Skin of body (tissue), 2 donors: ENCODE results near the gene EWSR1. TPM values are rescaled to one million over a fixed set of nuclear protein-coding genes. Genes with fewer than 3 reads are reported as not detected.
"Not testable (repeated sequence)": the region's sequence is repeated elsewhere in the genome, so short reads cannot be mapped to it uniquely, and the experiment has no call there.

Experiments
- DNase-seq: peaks from one replicate; lab custom pipeline; 2025; lab: John Stamatoyannopoulos, UW
- total RNA-seq: library from RNA; depleted of rRNA; stranded (reverse); fragments of >200 nt; gene quantifications from one replicate; pipeline ENCODE4 v1.2.3, GENCODE V29; 2014

The EWSR1 gene
- total RNA-seq, 1 donor from 2014 or later: 117 TPM

GRCh38 chr22:29245626-29246385 is 22.3 kb upstream of the EWSR1 start:
- peak; percentile 34 for DNase-seq

DNA sequence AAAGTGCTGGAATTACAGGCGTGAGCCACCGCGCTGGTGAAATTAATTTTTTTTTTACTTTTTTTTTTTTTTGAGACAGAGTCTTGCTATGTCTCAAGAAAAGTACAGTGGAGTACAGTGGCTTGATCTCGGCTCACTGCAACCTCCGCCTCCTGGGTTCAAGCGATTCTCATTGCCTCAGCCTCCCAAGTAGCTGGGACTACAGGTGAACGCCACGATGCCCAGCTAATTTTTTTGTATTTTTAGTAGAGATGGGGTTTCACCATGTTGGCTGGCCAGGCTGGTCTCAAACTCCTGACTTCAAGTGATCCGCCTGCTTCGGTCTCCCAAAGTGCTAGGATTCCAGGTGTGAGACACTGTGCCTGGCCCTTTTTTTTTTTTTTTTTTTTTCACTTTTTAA is 20.2 kb upstream of the EWSR1 start:
- not testable (repeated sequence) for DNase-seq

GRCh38 chr22:29251265-29251664 is 16.8 kb upstream of the EWSR1 start:
- no peak for DNase-seq

- DNase-seq: no peak
Observed at GRCh38 chr22:29251981-29252911, 15.8 kb upstream of the EWSR1 start.

DNA sequence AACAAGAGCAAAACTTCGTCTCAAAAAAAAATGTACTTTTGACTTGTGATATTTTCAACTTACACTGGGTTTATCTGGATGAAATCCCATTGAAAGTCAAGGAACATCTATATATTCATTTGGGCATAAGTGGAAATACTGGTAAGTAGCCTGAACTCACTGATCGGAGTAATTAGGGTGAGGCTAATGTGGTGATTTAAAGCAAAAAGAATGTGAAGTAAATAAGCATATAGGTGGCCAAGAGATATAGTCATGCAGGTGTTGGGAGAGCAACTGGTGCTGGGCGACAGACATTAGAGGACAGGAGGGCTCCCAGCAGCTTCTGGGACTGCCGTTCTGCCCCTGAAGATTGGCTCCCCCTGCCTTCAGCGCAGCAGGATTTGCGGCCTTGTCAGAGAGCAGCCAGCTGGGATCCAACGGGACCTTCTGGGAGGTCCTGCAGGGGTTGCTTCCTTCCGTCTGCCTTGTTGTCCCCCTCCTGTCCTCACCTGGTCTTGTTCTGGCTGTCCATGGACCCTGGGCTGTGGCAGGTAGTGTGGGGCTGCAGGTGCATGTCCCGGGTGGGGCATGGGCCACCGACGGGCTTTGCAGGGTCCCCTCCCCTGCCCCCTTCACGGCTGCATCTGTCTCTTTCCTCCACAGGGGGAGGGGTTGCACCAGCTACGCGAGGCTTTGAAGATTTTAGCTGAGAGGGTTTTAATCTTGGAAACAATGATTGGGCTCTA is 14.3 kb upstream of the EWSR1 start:
- no peak for DNase-seq

GRCh38 chr22:29254286-29254660 is 13.8 kb upstream of the EWSR1 start:
- no peak for DNase-seq

DNA sequence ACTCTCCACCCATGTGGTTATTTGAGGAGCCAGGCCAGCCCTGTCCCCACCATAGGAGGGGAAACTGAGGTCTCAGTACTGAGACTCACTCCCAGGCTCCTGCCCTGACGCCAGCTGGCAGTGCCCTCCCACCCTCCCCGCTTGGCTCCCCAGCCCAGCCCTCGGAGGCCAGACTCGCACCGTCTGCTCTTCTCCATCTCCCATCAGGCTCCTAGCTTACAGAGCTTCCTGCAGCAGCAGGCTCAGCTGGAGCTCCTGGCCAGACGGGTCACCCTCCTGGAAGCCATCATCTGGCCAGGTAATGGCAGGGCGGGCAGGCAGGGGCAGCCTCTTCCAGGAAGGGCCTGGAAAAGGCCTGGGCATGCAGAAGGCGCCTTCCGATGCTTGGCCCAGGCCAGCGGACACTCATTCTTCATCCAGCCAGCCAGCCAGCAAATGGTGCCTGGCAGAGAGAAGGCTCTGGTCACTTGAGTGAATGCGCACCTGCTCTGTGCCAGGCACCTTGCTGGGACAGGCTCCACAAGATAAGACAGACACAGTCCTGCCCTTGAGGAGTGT is 12.9 kb upstream of the EWSR1 start:
- no peak for DNase-seq

DNA sequence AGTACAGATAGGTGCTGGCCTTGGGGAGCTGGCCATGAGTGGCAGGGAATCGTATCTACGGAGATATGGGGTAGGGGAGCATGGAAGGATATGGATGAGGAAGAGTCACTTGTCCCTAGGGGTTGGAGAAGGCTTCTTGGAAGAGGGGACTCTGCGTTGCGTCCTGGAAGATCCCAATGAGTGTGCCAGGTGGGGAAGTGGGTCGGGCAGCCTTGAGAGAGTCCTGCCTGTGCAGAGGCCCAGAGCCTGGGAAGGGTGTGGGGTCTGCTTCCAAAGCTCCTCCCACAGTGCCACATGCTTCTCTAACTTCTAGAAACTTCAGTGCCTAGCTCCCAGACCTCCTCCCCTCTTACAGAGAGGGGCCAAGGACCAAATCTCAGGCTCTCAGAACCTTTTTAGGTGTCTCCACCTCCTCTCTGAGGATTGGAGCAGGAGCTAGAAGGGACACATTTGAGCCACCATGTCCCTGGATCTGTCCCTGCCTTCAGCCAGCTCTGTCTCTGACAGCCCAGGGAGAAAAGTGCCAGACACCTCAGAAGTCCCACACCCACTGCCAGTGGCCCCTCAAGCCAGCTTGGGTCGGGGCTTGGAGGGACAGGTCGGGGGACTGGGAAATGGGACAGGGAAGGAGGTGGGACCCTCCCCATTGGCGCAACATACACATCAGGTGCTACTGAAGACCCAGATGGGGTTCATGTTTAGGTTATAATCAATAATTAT is 11.3 kb upstream of the EWSR1 start:
- no peak for DNase-seq

GRCh38 chr22:29257751-29258181 is 10.3 kb upstream of the EWSR1 start:
- no peak for DNase-seq

- DNase-seq: no peak
Observed at GRCh38 chr22:29258407-29259252, 9.4 kb upstream of the EWSR1 start.

DNA sequence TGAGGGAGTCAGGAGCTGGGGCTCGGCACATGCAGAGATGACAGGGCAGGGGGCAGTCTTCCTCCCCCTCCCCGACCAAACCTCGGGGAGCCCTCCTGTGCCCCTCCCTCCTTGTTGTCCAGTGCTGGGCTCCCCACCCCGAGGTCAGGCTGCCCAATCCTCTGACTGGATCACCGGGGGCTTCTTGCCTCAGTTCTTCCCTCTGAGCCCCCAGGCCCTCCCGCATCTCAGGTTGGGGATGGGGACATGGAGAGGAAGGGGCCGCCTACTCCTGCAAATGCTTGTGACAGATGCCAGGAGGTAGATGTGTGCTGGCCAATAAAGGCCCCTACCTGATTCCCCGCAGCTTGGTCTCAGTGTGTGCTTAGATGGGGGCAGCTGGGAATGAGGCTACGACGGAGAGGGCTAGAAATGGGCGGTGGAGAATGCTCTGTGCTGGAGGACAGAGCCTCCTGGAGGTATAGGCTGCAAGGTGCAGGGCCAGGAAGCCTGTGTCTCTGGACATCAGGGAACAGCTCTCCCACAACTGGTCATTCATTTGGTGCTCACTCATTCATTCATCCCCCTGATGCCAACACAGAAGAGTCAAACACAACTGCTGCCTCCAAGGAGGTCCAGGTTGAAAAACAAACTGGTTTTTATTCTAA is 8.7 kb upstream of the EWSR1 start:
- no peak for DNase-seq

DNA sequence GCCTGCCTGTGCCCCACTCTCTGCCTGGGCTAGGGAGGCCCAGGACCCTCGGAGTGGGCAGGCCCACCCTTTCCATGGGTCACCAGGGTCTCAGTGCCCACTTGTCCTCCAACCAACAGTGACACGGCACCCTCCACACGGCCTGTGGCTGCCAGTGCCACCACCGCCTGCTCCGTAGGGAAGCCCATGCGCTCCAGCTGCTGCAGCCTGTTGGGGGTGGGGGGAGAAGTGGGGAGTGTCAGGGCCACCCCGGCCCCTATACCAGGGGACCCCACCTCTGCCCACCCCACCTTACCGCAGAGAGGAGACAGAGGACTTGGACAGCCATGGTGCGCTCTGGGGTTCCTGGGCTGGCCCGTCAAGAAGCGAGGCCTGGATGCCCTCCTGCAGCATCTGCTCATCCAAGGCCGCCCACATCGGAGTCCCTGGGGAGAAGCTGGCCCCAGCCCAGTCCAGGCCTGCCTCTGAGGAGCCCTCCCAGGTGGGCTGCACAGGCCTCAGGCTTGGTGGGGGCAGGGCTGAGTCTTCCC is 8.0 kb upstream of the EWSR1 start:
- DNase-seq: no peak

- no peak for DNase-seq
Observed at GRCh38 chr22:29260601-29261315, 7.3 kb upstream of the EWSR1 start.

GRCh38 chr22:29263791-29264276 is 4.2 kb upstream of the EWSR1 start:
- DNase-seq: no peak

DNA sequence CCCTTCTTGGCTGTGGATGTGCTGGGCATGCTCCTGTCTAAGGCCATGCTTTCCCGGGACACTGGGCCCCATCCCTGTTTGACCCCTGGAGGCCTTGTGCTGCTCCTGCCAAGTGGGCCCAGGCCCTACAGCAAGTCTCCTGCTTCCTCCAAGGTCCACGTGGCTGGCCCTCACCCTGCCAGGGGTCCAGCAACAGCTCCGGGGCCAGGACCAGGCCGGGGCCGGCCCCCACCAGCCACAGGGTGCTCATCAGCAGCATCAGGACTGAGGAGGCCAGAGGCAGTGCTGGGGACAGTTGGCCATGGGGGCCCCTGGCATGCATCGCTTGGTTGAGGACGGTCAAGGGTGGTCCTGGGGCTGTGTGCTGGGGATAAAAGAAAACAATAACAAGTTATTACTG is 2.8 kb upstream of the EWSR1 start:
- no peak for DNase-seq

DNA sequence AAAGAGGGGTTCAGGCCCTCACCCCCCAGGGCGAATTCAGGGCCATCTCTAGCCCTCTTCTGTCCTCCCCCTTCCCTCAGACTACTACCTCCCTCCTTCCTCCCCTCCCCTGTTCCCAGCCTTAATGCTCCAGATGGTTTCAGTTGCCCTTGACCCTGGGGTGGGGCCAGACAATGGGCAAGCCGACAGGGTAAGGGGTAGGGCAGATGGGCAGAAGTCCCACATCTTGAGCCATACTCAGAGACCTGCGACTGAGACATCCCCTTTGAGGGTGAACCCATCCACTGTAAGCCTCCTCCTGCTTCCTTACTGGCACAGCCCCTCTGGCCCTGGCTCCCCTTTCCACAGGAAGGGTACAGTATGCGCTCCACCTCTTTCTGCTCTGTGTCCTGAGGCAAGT is 2.1 kb upstream of the EWSR1 start:
- DNase-seq: no peak

GRCh38 chr22:29266564-29267461 is 1.3 kb upstream of the EWSR1 start:
- DNase-seq: no peak
